Nephron progenitor cell (in vitro differentiated cells): ENCODE results near the gene TDRD5.

ENCODE experiments used
- DNase-seq: peaks from one replicate; pipeline ENCODE4 v3.0.0; 2021
- H3K27ac Mint-ChIP-seq: 2 replicates; pipeline ENCODE4 v1.8.0; 2021; ENCODE audit warnings: mild to moderate bottlenecking, moderate library complexity, mixed read lengths
- H3K27me3 Mint-ChIP-seq: 2 replicates; pipeline ENCODE4 v1.8.0; 2021; ENCODE audit warnings: mild to moderate bottlenecking, low read depth, mixed read lengths; ENCODE audit not compliant: poor library complexity
- H3K36me3 Mint-ChIP-seq: 2 replicates; pipeline ENCODE4 v1.8.0; 2021; ENCODE audit warnings: low read depth, mixed read lengths
- H3K4me1 Mint-ChIP-seq: 2 replicates; pipeline ENCODE4 v1.8.0; 2021; ENCODE audit warnings: mixed read lengths
- H3K4me3 Mint-ChIP-seq: 2 replicates; pipeline ENCODE4 v1.8.0; 2021; ENCODE audit warnings: mild to moderate bottlenecking, moderate library complexity, mixed read lengths
- H3K9me3 Mint-ChIP-seq: 2 replicates; pipeline ENCODE4 v1.8.0; 2021; ENCODE audit warnings: mild to moderate bottlenecking, moderate library complexity, mixed read lengths
- CTCF ChIP-seq: fragments of 200-600 bp; sonication (generic); IDR thresholded peaks from 2 replicates; pipeline ENCODE4 v1.5.0; 2021; ENCODE audit warnings: antibody characterized with exemption

Gene TDRD5

GRCh38 chr1:179591592-179592580, at the start of gene TDRD5:
TSS of gene TDRD5 (plus strand) at chr1:179591832. CDS start at chr1:179592616, 784 bp downstream.
- Mint-ChIP-seq H3K36me3 (no peaks in the 10 kb centered on the region), H3K4me1 (no peaks in the 10 kb centered on the region), H3K27ac (no peak within 1 kb of the TSS), H3K27me3 (peaks cover 7% of the 10 kb centered on the region), H3K4me3 (no peak within 1 kb of the TSS), H3K9me3 (no peaks in the 10 kb centered on the region)
- no peak for DNase-seq
- TF ChIP-seq CTCF = no peak

- H3K9me3 Mint-ChIP-seq = peaks cover 9% of the 10 kb centered on the region
- H3K4me1 Mint-ChIP-seq = no peaks in the 10 kb centered on the region
- TF ChIP-seq CTCF = no peak
- no peak for DNase-seq
- no peak overlapping the region for H3K27ac Mint-ChIP-seq
- H3K36me3 Mint-ChIP-seq = no peaks in the 10 kb centered on the region
- H3K27me3 Mint-ChIP-seq = peaks cover 3% of the 10 kb centered on the region
- no peak overlapping the region for H3K4me3 Mint-ChIP-seq
Measured at GRCh38 chr1:179545321-179545720, 46.3 kb upstream of the TDRD5 start.

- H3K36me3 Mint-ChIP-seq = no peaks in the 10 kb centered on the region
- no peak overlapping the region for H3K27ac Mint-ChIP-seq
- H3K4me1 Mint-ChIP-seq = peaks cover 9% of the 10 kb centered on the region
- H3K9me3 Mint-ChIP-seq = peaks cover 3% of the 10 kb centered on the region
- no peak for DNase-seq
- TF ChIP-seq CTCF = no peak
- no peak overlapping the region for H3K4me3 Mint-ChIP-seq
- H3K27me3 Mint-ChIP-seq = peaks cover 6% of the 10 kb centered on the region
Measured at GRCh38 chr1:179547021-179547535, 44.6 kb upstream of the TDRD5 start.

GRCh38 chr1:179548666-179549367, 42.8 kb upstream of the TDRD5 start:
- Mint-ChIP-seq H3K27ac (no peak overlapping the region), H3K4me3 (no peak overlapping the region), H3K36me3 (no peaks in the 10 kb centered on the region), H3K27me3 (peaks cover 6% of the 10 kb centered on the region), H3K9me3 (no peaks in the 10 kb centered on the region), H3K4me1 (peaks cover 11% of the 10 kb centered on the region)
- TF ChIP-seq CTCF = no peak
- DNase-seq = no peak

GRCh38 chr1:179549368-179549700, 42.3 kb upstream of the TDRD5 start:
- no peak overlapping the region for H3K27ac Mint-ChIP-seq
- no peaks in the 10 kb centered on the region for H3K9me3 Mint-ChIP-seq
- DNase-seq = no peak
- no peak overlapping the region for H3K4me3 Mint-ChIP-seq
- peaks cover 11% of the 10 kb centered on the region for H3K4me1 Mint-ChIP-seq
- H3K27me3 Mint-ChIP-seq = peaks cover 6% of the 10 kb centered on the region
- no peak for TF ChIP-seq CTCF
- H3K36me3 Mint-ChIP-seq = no peaks in the 10 kb centered on the region
